Endodermal cell (in vitro differentiated cells): Measurements from ENCODE around the gene ANKS3. TPM values are rescaled to one million over a fixed set of nuclear protein-coding genes. Genes with fewer than 3 reads are reported as not detected.

Experiments used
- DNase-seq: peaks from one replicate; pipeline ENCODE4 v3.0.0-alpha.2; 2017
- H3K27ac ChIP-seq: 2 replicates; pipeline ENCODE4 v1.5.1; 2013; ENCODE audit warnings: mild to moderate bottlenecking, low read depth, low read length, moderate library complexity
- H3K27me3 ChIP-seq: 2 replicates; pipeline ENCODE4 v1.6.1; 2013; ENCODE audit warnings: mild to moderate bottlenecking, low read length, moderate library complexity; ENCODE audit not compliant: insufficient read depth, control insufficient read depth, poor library complexity, severe bottlenecking
- H3K36me3 ChIP-seq: 2 replicates; pipeline ENCODE4 v1.7.0; 2013; ENCODE audit warnings: mild to moderate bottlenecking, low read length, moderate library complexity; ENCODE audit not compliant: control insufficient read depth, insufficient read depth
- H3K4me1 ChIP-seq: one replicate; pipeline ENCODE4 v1.7.0; 2013; ENCODE audit warnings: low read length; ENCODE audit not compliant: control insufficient read depth, insufficient read depth
- H3K4me3 ChIP-seq: 2 replicates; pipeline ENCODE4 v1.5.1; 2013; ENCODE audit warnings: mild to moderate bottlenecking, low read length, moderate library complexity
- H3K9ac ChIP-seq: 2 replicates; pipeline ENCODE4 v1.6.1; 2013; ENCODE audit warnings: mild to moderate bottlenecking, low read length, moderate library complexity; ENCODE audit not compliant: poor library complexity, severe bottlenecking; ENCODE audit errors: extremely low read depth
- H3K9me3 ChIP-seq: 2 replicates; pipeline ENCODE4 v1.6.1; 2013; ENCODE audit warnings: mild to moderate bottlenecking, low read length, moderate library complexity; ENCODE audit not compliant: control insufficient read depth
- H3K27ac Mint-ChIP-seq: 2 replicates; pipeline ENCODE4 v1.8.0; 2020; ENCODE audit warnings: mixed read lengths
- H3K27me3 Mint-ChIP-seq: 2 replicates; pipeline ENCODE4 v1.8.0; 2021; ENCODE audit warnings: mild to moderate bottlenecking, mixed read lengths; ENCODE audit not compliant: insufficient read depth
- H3K36me3 Mint-ChIP-seq: 2 replicates; pipeline ENCODE4 v1.8.0; 2020; ENCODE audit warnings: low read depth, mixed read lengths
- H3K4me1 Mint-ChIP-seq: 2 replicates; pipeline ENCODE4 v1.8.0; 2020; ENCODE audit warnings: mixed read lengths
- H3K4me3 Mint-ChIP-seq: 2 replicates; pipeline ENCODE4 v1.8.0; 2020; ENCODE audit warnings: mild to moderate bottlenecking, moderate library complexity, mixed read lengths
- H3K9me3 Mint-ChIP-seq: 2 replicates; pipeline ENCODE4 v1.8.0; 2020; ENCODE audit warnings: mild to moderate bottlenecking, mixed read lengths
- WGBS, 2 experiments: methylation state at CpG; one replicate each; pipeline versions ENCODE4 v1.1.5 to v1.1.7; 2013; ENCODE audit warnings: missing lambda C conversion rate in 2 of 2, mixed read lengths in 1 of 2; ENCODE audit not compliant: insufficient coverage in 1 of 2, insufficient read length in 1 of 2; 5-methylcytosine and 5-hydroxymethylcytosine counted together
- total RNA-seq, 2 donors: library from RNA; stranded (reverse); fragmentation: NEBNext Ultra II Directional in 1 of 2; extraction: Animal tissue kit (Norgen Biotek cat#: 25700) in 1 of 2; gene quantifications; 2 replicates in 1 of 2; 3 replicates in 1 of 2; pipeline ENCODE4 v1.2.1, GENCODE V29; 2021
- TF ChIP-seq, protein P1 (sequence below): fragments of 200-600 bp; sonication (generic); conservative IDR thresholded peaks from 2 replicates; pipeline ENCODE4 v1.5.0; 2021; ENCODE audit warnings: antibody characterized with exemption, mild to moderate bottlenecking

Gene ANKS3
- total RNA-seq, 2 donors from 2014 or later, result 32.4 to 41.0 TPM

DNA sequence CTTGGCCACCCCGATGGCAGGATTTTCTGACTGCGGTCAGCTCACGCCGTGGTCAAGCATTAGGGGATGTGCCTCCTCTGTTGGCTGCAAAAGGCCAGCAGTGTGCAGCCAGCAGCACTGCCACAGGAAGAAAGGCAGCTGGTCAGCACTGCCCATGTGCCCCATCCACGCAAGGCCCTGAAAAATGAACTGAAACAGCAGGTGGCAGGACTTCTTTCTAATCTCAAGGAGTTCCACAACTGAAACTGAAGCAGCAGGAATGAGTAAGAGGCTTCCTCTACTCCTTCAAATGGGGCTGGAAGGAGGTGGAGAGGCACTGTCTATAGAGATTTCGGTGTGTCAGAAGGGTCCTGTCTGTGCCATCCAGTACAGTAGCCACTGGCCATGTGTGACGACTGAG, 29.7 kb upstream of the ANKS3 start:
- Histone ChIP-seq H3K4me1 (no peaks in the 10 kb centered on the region), H3K27ac (no peak overlapping the region), H3K9me3 (no peaks in the 10 kb centered on the region), H3K36me3 (peaks cover 48% of the 10 kb centered on the region), H3K9ac (no peak overlapping the region), H3K4me3 (no peak overlapping the region), H3K27me3 (no peaks in the 10 kb centered on the region)
- 94 to 98% methylated on average over 7 of the region's 7 CpGs for WGBS, 2 experiments
- no peak overlapping the region for H3K27ac Mint-ChIP-seq
- H3K4me1 Mint-ChIP-seq, result peaks cover 10% of the 10 kb centered on the region
- H3K9me3 Mint-ChIP-seq, result no peaks in the 10 kb centered on the region
- H3K36me3 Mint-ChIP-seq, result peaks cover 52% of the 10 kb centered on the region
- no peaks in the 10 kb centered on the region for H3K27me3 Mint-ChIP-seq
- TF ChIP-seq, protein P1, sequence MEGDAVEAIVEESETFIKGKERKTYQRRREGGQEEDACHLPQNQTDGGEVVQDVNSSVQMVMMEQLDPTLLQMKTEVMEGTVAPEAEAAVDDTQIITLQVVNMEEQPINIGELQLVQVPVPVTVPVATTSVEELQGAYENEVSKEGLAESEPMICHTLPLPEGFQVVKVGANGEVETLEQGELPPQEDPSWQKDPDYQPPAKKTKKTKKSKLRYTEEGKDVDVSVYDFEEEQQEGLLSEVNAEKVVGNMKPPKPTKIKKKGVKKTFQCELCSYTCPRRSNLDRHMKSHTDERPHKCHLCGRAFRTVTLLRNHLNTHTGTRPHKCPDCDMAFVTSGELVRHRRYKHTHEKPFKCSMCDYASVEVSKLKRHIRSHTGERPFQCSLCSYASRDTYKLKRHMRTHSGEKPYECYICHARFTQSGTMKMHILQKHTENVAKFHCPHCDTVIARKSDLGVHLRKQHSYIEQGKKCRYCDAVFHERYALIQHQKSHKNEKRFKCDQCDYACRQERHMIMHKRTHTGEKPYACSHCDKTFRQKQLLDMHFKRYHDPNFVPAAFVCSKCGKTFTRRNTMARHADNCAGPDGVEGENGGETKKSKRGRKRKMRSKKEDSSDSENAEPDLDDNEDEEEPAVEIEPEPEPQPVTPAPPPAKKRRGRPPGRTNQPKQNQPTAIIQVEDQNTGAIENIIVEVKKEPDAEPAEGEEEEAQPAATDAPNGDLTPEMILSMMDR, result no peak
- DNase-seq, result no peak
- H3K4me3 Mint-ChIP-seq, result no peak overlapping the region

- H3K9me3 Mint-ChIP-seq, result no peaks in the 10 kb centered on the region
- WGBS, 2 experiments, result 78 to 93% methylated on average over 3 to 9 of the region's 9 CpGs
- no peak overlapping the region for H3K4me3 Mint-ChIP-seq
- TF ChIP-seq, protein P1, result no peak
- no peak overlapping the region for H3K27ac ChIP-seq
- no peak overlapping the region for H3K4me3 ChIP-seq
- H3K9me3 ChIP-seq, result no peaks in the 10 kb centered on the region
- no peak for DNase-seq
- peaks cover 51% of the 10 kb centered on the region for H3K36me3 ChIP-seq
- H3K36me3 Mint-ChIP-seq, result peaks cover 63% of the 10 kb centered on the region
- H3K27me3 Mint-ChIP-seq, result no peaks in the 10 kb centered on the region
- no peak overlapping the region for H3K27ac Mint-ChIP-seq
- H3K27me3 ChIP-seq, result no peaks in the 10 kb centered on the region
- H3K4me1 ChIP-seq, result no peaks in the 10 kb centered on the region
- peaks cover 7% of the 10 kb centered on the region for H3K4me1 Mint-ChIP-seq
- no peak overlapping the region for H3K9ac ChIP-seq
These were observed 28.1 kb upstream of the ANKS3 start for GRCh38 chr16:4762205-4762604.

DNA sequence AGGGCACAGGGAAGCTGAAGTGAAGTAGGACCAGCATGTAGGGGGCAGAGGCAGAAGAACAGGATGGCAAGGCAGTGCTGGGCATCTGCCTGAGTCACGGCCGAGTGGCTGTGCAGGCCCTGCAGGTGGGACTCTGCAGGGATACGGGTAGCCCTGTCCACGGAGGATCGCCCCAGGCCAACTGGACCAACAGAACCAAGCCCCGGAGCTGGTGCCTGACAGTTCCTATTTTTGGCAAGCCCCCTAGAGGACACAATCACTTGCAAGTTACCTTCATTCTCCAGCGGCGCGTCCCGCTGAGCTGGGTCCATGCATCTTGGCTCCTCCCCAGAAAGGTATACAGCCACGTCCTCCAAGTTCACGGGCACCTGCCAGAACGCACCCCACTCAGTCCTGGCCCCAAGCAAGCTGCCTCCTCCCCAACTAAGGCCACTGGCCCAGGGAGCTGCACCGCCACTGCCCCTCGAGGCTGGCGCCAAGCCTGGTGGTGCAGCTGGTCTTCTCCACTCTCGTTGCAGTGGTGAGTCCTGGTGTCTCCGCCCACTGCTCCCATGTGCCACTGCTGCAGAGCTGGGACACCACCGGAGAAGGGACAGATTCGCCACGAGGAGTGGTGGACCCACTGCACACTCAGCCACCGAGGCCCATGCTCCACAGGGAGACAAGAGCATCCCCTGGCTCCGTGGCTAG, 26.3 kb upstream of the ANKS3 start:
- no peaks in the 10 kb centered on the region for H3K27me3 ChIP-seq
- Mint-ChIP-seq H3K4me3 (no peak overlapping the region), H3K27ac (no peak overlapping the region), H3K4me1 (no peaks in the 10 kb centered on the region), H3K36me3 (peaks cover 79% of the 10 kb centered on the region), H3K9me3 (peaks cover 11% of the 10 kb centered on the region), H3K27me3 (no peaks in the 10 kb centered on the region)
- TF ChIP-seq, protein P1, result peak; percentile 16
- 95 to 96% methylated on average over 11 to 23 of the region's 23 CpGs for WGBS, 2 experiments
- H3K4me3 ChIP-seq, result no peak overlapping the region
- H3K9ac ChIP-seq, result no peak overlapping the region
- peaks cover 68% of the 10 kb centered on the region for H3K36me3 ChIP-seq
- no peaks in the 10 kb centered on the region for H3K4me1 ChIP-seq
- peaks cover 11% of the 10 kb centered on the region for H3K9me3 ChIP-seq
- H3K27ac ChIP-seq, result no peak overlapping the region
- no peak for DNase-seq
